RPMI7951 (cell line): ENCODE data around the gene TMEM167A. TPM values are rescaled to one million over a fixed set of nuclear protein-coding genes. Genes with fewer than 3 reads are reported as not detected.

Source experiments
- DNase-seq: peaks from one replicate; pipeline ENCODE4 v3.0.0-alpha.2; 2012; ENCODE audit warnings: low read depth
- total RNA-seq: library from RNA; depleted of rRNA; stranded (reverse); fragments of >200 nt; shearing (Covaris generic); gene quantifications from 2 replicates; pipeline ENCODE4 v1.2.3, GENCODE V29; 2014; rRNA removed

The TMEM167A gene, protein sequence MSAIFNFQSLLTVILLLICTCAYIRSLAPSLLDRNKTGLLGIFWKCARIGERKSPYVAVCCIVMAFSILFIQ
- 117 and 145 TPM in 2 replicates for total RNA-seq

DNA sequence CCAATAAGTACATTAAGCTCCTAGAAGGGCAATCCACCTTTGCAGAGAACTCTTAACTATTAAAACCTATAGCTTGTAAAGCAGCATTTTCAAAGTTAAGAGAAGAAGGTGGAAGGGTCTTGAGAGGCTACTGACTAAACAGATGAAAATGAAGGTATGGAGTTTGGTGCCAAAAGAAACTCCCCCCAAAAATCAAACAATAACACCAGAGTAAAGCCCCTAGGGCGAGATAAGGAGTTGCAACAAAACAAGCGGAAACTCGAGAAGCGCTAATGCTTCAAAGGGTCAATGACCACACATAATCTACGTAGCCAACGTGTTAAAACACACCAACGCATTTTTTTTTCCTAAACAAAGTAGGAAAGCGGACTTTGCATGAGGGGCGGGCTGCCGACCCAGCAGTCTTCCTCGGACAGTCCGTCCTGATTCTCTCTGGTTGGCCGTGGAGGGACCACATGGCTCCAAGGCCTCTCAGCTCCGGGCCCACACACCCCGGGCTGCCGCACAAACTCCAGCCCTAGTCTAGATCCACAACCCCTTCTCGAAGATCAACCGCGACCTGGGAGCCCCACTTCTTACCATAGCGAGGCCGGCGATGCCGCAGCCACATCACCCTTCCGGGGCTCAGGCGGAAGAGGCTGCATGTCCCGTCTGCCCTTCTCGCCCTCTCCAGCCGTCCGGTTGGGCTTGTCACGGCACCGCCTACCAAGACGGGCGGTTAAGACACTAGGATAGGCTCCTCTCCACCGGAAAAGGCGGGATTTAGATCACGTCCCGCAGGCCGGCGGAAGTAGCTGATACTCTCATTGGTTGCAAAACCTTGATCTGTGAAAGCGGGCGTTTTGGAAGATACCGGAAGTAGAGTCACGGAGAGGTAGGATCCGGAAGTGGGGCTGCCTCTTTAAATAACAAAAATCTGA lies at the start of gene TMEM167A, which contains the start of gene XRCC4:
Gene TMEM167A (minus strand): TSS at position 653 of the 920 bp plus-strand sequence. CDS start 71 bp downstream, at position 582.
Gene XRCC4 (plus strand): TSS at position 806 of the 920 bp plus-strand sequence. CDS start 27,373 bp downstream, outside the sequence.
- peak; percentile 98 for DNase-seq

DNA sequence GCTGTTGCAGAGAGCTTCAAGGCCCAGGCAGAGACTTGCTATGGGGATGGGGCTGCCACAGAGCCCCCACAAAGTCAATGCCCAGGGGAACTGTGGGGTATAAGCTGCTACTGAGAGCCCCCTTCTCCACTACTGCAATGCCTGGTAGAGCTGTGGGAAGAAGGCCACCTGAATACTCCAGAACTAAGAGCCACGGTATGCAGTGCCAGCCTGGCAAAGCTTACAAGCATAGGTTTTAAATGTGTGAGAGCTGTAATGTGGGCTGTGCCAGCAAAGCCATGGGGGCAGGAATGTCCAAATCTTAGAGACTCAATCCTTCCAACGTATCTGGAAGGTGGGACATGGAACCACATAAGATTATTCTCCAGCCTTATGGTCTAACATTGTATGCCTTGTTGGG lies 49.3 kb upstream of the TMEM167A start:
- no peak for DNase-seq

DNA sequence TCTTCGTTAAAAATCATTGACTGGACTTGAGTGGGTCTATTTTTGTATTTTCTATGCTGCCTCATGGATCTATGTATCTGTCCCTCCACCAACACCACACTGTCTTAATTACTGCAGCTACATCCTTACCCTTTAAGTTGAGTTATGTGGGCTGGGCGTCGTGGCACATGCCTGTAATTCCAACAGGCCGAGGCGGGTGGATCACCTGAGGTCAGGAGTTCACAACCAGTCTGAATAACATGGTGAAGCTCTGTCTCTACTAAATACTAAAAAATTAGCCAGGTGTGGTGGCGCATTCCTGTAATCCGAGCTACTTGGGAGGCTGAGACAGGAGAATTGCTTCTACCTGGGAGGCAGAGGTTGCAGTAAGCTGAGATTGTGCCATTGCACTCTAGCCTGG lies 48.4 kb upstream of the TMEM167A start:
- DNase-seq, result no peak

DNA sequence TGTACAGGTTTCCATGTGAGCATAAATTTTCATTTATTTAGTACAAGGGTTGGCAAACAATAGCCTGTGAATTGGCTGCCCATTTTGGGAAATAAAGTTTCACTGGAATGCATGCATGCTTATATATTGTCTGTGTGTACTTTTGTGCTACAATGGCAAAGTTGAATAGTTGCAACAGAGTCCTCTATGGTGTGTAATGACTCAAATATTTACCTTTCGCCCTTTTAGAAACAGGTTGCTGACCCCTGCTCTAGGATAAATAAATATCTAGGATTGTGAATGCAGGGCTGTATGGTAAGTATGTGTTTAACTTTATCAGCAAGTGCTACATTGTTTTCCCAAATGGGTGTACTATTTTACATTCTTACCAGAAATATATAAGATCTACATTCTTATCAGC lies 47.4 kb upstream of the TMEM167A start:
- no peak for DNase-seq

DNA sequence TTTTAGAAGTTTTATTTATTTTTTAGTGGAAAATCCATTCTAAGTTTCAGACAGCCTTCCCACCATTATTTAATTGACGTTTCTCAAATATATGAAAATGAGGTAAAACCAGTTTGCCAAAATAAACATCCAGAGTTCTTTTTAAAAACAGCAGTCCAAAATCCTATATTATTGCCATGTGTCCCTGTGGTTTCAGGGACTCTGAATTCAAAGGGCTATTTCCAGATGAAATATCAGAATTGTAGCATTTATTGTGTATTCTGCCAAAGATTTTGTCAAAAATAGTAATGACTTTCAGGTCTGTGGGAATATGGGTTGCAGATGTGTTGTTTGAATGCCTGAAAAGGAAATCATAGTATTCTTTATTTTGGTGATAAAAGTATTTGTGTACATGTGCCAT lies 41.8 kb upstream of the TMEM167A start:
- DNase-seq, result no peak

DNA sequence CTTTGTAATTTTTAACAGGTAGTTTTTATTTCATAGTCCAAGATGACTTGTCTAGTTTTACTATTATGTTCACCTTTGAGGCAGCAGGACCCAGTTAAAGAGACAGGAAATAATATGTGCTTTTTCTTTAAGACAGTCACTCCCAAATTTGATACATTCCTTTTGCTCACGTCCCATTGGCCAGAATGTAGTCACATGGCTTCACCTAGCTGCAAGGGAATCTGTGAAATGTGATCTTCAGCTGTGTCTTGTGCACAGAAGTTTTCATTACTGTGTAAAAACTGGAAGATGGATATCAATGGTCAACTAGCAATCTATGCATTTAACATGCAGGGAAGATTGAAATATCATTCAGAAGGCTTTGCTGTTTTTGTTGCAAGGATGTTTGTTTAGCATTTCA lies 41.3 kb upstream of the TMEM167A start:
- DNase-seq, result no peak

DNA sequence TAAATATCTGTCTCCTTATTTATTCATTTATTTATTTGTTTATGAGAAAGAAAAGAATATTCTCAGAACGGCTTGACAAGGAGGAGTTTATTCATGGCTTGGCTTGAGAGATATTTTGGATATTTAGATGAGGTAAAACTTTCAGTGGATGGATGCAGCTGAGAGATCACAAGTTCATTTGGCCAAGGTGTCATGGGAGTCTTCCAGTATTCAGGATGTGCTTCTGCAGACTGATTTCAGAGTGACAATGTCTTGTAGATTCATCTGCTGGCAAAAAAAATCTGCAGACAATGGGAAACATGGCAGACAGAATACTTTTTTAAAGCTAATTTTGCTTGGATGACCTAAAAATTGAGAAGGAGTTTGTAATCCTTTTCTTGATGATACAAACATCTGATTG lies 38.6 kb upstream of the TMEM167A start:
- DNase-seq, result no peak

DNA sequence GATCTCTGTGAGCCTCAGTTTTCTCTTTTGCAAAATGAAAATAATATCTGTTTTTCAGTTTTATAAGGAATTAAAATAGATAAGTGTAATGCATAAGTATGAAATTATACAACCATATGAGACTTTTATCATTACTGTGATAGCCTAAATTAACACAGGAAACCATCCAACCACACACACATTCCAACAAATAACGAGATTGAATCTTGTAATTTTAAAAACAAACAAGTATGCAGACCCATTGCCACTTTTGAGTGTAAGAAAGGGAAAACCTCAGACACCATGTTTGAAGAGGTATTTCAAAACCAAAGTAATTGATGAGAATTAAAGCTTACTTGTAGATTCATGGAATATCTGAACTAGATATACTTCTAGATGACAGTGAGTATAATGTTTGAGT lies 32.2 kb upstream of the TMEM167A start:
- DNase-seq, result no peak

DNA sequence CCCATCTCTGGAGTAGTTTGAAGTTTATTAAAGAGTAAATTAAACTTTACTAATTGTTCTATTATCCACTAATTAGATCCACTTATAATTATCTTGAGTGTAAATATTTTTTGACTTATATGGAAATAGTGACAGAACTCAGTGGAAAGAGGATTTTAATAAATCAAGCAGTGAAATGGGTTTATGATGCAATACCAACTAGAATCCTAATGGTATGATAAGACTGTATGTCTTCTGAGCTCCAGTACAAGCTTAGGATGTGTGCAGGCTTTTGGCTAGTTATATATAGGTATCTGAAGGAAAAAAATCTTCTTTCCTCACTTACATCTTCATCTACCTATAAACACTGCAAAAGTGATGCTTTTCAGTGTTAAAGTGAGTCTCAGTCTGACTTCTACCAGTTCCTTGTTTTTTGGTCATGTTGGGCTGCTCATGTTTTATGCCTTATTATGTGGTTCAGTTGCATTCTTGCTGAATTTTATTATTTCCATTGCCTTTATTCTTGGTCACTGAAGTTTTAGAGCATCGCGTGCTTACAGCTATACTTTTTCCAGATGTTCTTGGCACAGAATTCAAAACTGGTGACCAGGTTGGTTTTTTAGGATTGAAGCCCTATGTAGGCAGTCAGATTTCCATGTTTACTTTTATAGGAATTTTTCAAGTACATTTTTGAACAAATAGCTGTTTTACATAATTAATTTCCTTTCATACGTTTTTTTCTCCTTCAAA lies 30.7 kb upstream of the TMEM167A start:
- no peak for DNase-seq

DNA sequence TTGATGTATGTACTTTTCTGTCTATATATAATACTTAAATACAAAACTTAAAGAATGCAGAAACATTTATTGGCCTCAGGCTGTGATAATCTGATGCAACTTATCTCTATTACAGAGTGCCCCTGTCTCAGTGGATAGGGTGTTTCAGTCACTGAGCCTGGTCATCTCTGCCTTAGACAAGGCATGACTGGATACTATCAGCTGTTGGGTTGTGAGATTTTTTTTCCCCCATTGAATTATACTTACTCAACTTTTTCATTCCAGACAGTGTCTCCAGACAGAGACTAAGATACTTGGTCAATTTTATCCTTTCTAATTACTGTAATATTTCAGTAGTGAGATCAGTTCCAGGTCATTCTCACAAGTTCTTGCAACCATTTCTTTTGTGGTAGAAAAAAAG lies 26.8 kb upstream of the TMEM167A start:
- DNase-seq, result no peak

DNA sequence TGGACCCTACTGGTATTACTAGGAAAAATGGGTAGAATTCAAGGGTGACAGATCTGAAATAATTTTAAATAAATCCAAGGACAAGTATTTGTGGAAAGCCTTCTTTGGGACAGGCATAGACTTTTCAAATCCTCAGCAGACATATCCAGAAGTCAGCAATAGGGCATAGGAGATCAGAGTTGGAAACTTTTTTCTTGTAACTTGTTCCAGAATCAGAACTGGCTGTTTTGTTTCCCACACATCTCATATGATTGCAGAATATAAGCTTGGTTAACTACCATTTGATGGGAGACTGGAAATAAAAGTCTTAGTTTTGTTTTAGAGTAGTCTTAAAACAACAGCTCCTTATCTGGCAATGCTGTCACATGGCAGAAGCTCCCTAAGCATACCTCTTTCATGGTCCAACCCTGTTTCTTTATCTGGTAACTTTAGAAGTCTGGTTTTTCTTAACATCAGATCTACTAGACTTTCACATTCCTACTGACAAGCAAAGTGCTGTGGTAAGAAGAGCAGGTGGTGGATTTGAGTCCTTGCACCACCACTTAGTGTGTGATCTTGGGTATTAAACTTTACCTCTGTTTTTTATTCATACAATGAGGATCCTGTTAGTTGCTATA lies 25.3 kb upstream of the TMEM167A start:
- no peak for DNase-seq

DNA sequence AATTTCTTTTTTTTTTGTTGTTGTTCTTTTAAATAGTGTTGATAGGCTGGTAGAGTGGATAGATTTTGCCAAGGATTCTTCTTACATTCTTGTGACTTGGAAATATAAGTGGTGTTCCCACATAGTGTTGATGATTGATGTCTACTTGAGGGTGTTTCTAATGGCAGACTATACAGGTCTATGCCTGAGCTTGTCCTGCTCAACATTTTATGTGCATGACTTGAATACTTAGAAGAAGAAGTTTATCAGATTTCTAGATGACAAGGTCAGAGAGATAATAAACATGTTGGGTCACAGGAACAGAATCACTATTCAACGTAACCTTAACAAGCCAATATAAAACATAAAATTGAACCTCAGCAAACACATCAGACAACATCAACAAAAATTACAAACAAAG lies 24.3 kb upstream of the TMEM167A start:
- no peak for DNase-seq

DNA sequence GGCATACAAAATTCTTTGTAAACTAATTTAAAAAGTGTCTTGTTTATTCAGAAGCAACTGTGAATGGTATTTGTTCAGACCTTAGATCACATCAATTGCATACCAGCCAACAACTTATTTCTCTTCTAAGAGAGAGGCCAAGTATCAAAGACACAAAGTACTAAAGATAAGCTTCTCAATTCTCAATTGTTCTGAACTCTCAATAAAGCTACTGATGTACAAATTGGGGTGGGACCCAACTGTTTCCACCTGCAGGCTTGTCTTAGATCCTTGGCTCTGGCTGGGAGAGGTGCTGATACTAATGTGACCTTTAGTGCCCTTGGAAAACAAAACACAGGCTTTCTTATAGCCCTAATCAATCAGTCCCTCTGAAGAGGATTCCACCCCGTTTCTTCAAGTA lies 22.3 kb upstream of the TMEM167A start:
- no peak for DNase-seq

DNA sequence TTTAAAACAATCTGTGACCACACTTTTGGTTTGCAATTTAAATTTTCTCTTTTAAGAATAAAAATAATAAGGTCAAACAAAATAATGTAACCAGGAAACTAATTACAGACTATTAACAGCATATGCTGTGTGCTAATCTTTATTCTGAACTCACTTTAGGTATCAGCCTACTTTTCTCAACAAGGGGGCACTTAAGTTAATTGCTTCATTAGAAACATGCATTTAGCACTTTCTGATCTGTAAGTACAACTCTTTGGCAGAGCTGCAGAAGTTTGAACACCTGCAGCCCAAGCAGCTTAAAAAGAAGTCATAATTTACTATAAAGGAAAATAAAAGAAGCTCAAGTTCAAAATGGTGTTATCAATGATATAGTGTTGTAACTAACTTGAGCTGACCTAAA lies 21.8 kb upstream of the TMEM167A start:
- no peak for DNase-seq

DNA sequence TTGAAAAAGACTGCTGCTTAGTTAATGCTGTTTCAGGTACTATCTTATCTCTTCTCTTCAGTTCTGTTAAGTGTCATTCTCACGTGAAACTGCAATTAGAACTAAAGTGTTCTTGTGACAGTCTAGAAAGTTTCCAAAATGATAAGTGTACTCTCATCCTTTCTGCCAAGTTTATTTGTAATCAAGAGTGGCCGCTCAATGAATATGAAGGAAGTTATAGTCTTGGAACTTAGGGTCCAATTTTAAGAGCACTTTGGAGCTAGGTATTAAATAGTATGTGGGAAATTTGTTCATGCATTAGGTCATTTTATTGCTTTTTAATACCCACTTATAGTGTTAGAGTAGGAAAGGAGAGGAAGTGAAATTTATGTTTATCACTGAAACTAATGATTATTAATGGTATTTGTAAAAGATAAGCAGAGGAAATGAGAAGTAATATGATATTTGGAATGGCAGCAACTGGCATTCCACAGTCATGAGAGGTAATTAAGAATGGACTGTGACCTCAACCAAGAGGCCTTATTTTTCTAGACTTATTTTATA lies 20.6 kb upstream of the TMEM167A start:
- DNase-seq, result peak; percentile 39

DNA sequence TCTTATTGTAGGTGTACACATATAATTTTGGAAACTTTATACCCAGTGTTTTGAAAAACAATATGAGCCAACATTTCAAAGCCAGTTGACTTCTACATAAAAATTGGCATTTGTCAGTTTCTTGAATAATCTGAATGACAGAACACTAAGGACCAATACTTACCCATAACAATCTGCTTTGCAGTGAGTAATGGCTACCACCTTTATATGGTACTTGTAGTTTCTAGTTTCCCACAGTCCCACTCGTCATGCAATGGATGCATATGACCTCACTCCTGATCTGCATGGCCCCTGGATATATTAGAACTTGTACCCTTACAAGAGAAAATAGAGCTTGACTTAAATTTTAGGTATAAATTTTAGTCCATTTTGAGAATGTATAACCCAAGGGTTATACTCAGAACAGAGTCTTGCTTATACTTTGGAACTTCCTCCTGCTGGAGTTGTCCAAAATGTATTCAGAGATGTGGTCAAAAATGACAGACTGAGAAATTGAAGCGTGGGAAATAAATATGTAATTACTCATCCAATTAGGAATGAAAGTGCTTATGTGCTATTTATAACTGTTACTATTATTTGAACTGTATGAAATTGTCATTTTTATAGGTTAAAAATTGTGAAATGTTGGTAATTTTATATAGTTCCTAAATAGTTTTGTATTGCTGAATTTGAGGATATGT lies 19.6 kb upstream of the TMEM167A start:
- DNase-seq, result peak; percentile 28

DNA sequence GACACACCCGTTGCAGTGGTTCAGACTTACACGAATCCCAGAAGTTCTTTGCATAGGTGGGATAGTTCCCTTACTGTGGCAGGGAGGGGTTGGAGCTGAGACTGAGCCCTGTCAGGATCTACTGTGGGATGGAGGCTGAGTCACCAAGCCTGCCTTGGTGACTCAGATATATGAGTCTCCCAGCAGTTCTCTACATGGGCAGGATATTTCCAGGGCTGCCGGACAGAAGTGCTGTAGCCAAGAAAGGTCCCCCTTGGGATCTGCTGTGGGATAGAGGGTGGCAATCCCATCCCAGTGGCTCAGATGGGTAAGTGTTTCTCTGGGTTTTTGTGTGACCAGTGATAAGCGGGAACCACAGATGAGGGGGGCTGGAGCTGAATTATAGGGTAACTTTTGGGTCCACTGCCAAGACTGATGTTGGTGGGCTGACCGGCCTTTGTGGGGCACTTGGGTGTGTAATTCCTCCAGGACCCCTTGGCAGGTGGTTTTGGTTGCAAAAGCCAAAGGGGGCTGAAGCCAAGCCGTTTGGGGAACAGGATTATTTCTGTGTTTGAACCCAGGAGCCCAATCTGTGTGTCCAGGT lies 18.9 kb upstream of the TMEM167A start:
- DNase-seq, result peak; percentile 90

DNA sequence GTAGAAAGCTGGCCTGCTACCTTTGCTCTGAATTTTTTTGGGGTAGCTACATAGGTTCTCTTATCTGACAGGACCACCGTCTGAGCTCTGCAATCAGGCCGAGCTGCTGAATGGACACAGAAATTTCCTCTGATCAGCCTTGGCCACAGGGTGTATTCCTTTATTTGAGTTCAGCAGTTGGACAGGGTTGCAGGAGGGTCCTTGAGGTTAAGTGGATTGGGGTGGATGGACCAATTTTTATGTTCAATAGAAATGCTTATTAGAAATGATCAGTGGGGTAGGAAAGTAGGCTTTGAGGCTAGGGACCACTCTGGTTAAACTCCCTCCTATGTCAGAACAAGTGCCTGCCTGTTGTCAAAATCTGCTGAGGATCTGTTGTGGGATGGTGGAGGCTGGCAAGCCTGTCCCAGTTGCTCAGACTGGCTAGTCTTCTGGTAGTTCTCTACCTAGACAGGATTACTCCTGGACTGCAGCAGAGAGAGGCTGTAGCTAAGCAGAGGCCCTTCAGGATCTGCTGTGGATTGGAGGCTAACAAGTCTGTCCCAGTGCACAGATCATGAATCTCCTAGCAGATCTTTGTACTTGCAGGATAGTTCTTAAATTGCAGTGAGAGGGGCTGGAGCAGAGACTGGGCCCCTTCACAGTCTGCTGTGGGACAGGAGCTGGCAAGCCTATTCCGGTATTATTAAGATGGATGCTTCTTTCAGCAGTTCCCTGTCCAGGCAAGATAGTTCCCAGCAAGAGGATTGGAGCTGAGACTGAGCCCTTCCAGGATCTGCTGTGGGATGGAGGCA lies 18.2 kb upstream of the TMEM167A start:
- no peak for DNase-seq

DNA sequence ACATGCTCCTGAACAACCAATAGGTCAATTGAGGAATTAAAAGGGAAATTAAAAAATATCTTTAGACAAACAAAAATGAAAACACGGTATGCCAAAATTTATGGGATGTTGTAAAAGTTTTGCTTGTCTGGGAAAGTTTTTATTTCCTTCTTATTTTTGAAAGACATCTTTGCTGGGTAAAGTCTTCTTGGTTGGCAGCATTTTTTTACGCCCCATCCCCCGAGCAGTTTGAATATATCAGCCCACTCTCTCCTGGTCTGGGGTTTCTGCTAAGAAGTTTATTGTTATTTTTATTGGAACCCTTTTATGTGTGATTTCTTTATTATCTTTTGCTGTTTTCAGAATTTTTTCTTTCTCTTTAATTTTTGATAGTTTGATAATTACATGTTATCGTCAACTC lies 16.5 kb upstream of the TMEM167A start:
- no peak for DNase-seq

DNA sequence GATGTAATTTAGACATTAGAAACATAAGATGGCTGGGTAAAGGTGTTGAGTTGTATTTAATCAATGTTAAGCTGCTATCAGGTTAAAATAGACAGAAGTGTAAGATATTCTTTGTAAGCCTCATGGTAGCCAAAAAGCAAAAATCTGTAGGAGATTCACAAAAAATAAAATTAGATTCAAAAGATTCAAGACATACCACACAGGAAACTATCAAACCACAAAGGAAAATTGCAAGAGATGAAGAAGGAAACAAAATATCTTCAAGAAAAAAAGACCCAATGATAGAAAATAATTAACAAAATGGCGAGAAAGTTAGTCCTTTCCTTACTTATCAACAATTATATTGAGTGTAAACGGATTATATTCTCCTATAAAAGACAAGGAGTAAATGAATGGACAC lies 15.4 kb upstream of the TMEM167A start:
- DNase-seq, result no peak
